Measurements from ENCODE around the gene PTPN6. TPM values are rescaled to one million over a fixed set of nuclear protein-coding genes. Genes with fewer than 3 reads are reported as not detected.
A peak's percentile ranks its signal among the peaks of the same experiment; 100 is the strongest.

PTPN6 gene
- total RNA-seq, 1 donor, result 0.36 TPM

- no peak for DNase-seq (ENCODE audit: insufficient read length, low spot score, missing footprints)
- Histone ChIP-seq H3K27me3 (ENCODE audit: insufficient read depth, low read length) (no peaks in the 10 kb centered on the region), H3K4me3 (ENCODE audit: insufficient read depth, low read length) (no peak overlapping the region), H3K79me2 (ENCODE audit: insufficient read depth, low read length) (no peaks in the 10 kb centered on the region), H3K9me3 (ENCODE audit: low read depth, low read length) (no peaks in the 10 kb centered on the region), H4K20me1 (ENCODE audit: insufficient read depth, low read length) (no peaks in the 10 kb centered on the region), H3K4me1 (ENCODE audit: insufficient read depth, low read length) (no peaks in the 10 kb centered on the region), H2AFZ (ENCODE audit: low read length) (no peak overlapping the region), H3K27ac (ENCODE audit: low read depth, low read length) (no peak overlapping the region), H3K4me2 (ENCODE audit: insufficient read depth, low read length) (no peak overlapping the region), H3K36me3 (ENCODE audit: insufficient read depth, low read length) (peaks cover 44% of the 10 kb centered on the region)
- no peak for TF ChIP-seq CTCF (IDR thresholded peaks at IDR 0.05; ENCODE audit: extremely low read depth, low read depth, low read length)
Observed at GRCh38 chr12:6982532-6982931, 31.4 kb downstream of the PTPN6 start.

GRCh38 chr12:6987956-6988553 is 36.9 kb downstream of the PTPN6 start:
- H2AFZ ChIP-seq (ENCODE audit: low read length), result no peak overlapping the region
- H3K27ac ChIP-seq (ENCODE audit: low read depth, low read length), result no peak overlapping the region
- no peaks in the 10 kb centered on the region for H3K27me3 ChIP-seq (ENCODE audit: insufficient read depth, low read length)
- H3K36me3 ChIP-seq (ENCODE audit: insufficient read depth, low read length), result peaks cover 18% of the 10 kb centered on the region
- TF ChIP-seq CTCF (IDR thresholded peaks at IDR 0.05; ENCODE audit: extremely low read depth, low read depth, low read length), result no peak
- no peak overlapping the region for H3K4me2 ChIP-seq (ENCODE audit: insufficient read depth, low read length)
- H3K4me1 ChIP-seq (ENCODE audit: insufficient read depth, low read length), result no peaks in the 10 kb centered on the region
- H4K20me1 ChIP-seq (ENCODE audit: insufficient read depth, low read length), result no peaks in the 10 kb centered on the region
- H3K9me3 ChIP-seq (ENCODE audit: low read depth, low read length), result no peaks in the 10 kb centered on the region
- H3K79me2 ChIP-seq (ENCODE audit: insufficient read depth, low read length), result no peaks in the 10 kb centered on the region
- DNase-seq (ENCODE audit: insufficient read length, low spot score, missing footprints), result no peak
- no peak overlapping the region for H3K4me3 ChIP-seq (ENCODE audit: insufficient read depth, low read length)

GRCh38 chr12:6996040-6996441 is 44.9 kb downstream of the PTPN6 start:
- Histone ChIP-seq H3K4me3 (ENCODE audit: insufficient read depth, low read length) (no peak overlapping the region), H3K36me3 (ENCODE audit: insufficient read depth, low read length) (peaks cover 3% of the 10 kb centered on the region), H4K20me1 (ENCODE audit: insufficient read depth, low read length) (peaks cover 5% of the 10 kb centered on the region), H3K27me3 (ENCODE audit: insufficient read depth, low read length) (no peaks in the 10 kb centered on the region), H3K4me1 (ENCODE audit: insufficient read depth, low read length) (peaks cover 7% of the 10 kb centered on the region), H3K4me2 (ENCODE audit: insufficient read depth, low read length) (no peak overlapping the region), H3K27ac (ENCODE audit: low read depth, low read length) (no peak overlapping the region), H3K79me2 (ENCODE audit: insufficient read depth, low read length) (no peaks in the 10 kb centered on the region), H2AFZ (ENCODE audit: low read length) (no peak overlapping the region), H3K9me3 (ENCODE audit: low read depth, low read length) (no peaks in the 10 kb centered on the region)
- no peak for TF ChIP-seq CTCF (IDR thresholded peaks at IDR 0.05; ENCODE audit: extremely low read depth, low read depth, low read length)
- DNase-seq (ENCODE audit: insufficient read length, low spot score, missing footprints), result peak; percentile 88

- Histone ChIP-seq H3K79me2 (ENCODE audit: insufficient read depth, low read length) (no peaks in the 10 kb centered on the region), H4K20me1 (ENCODE audit: insufficient read depth, low read length) (peaks cover 5% of the 10 kb centered on the region), H3K4me2 (ENCODE audit: insufficient read depth, low read length) (no peak overlapping the region), H3K4me3 (ENCODE audit: insufficient read depth, low read length) (no peak overlapping the region), H3K36me3 (ENCODE audit: insufficient read depth, low read length) (peaks cover 3% of the 10 kb centered on the region), H3K27ac (ENCODE audit: low read depth, low read length) (no peak overlapping the region), H3K4me1 (ENCODE audit: insufficient read depth, low read length) (peaks cover 7% of the 10 kb centered on the region), H3K9me3 (ENCODE audit: low read depth, low read length) (no peaks in the 10 kb centered on the region), H2AFZ (ENCODE audit: low read length) (no peak overlapping the region), H3K27me3 (ENCODE audit: insufficient read depth, low read length) (no peaks in the 10 kb centered on the region)
- TF ChIP-seq CTCF (IDR thresholded peaks at IDR 0.05; ENCODE audit: extremely low read depth, low read depth, low read length), result no peak
- DNase-seq (ENCODE audit: insufficient read length, low spot score, missing footprints), result no peak
Observed at GRCh38 chr12:6998715-6999451, 47.7 kb downstream of the PTPN6 start.
